Stimulated activated CD8-positive, alpha-beta memory T cell treated with anti-CD3 and anti-CD28 coated beads, Interleukin-7, amount 100 ng/mL, for 1 hour (primary cell): Measurements from ENCODE around the gene ZIC4.

Experiments
- DNase-seq, 2 donors: peaks; one replicate each; pipeline ENCODE4 v3.0.0-alpha.2; 2020; ENCODE audit warnings: low read depth in 2 of 2

Gene ZIC4

GRCh38 chr3:147390589-147391569 lies 15.5 kb downstream of the ZIC4 start:
- DNase-seq, result no peak

- no peak for DNase-seq
Measured at GRCh38 chr3:147389717-147390116, 16.6 kb downstream of the ZIC4 start.

GRCh38 chr3:147388700-147389580 lies 17.4 kb downstream of the ZIC4 start:
- no peak for DNase-seq

- no peak for DNase-seq
Measured at GRCh38 chr3:147387885-147388699, 18.3 kb downstream of the ZIC4 start.

- DNase-seq, result no peak
Measured at GRCh38 chr3:147387291-147387884, 19.0 kb downstream of the ZIC4 start.

- DNase-seq, result no peak
Measured at GRCh38 chr3:147385059-147386012, 21.0 kb downstream of the ZIC4 start.

GRCh38 chr3:147384210-147385058 lies 21.9 kb downstream of the ZIC4 start:
- no peak for DNase-seq

GRCh38 chr3:147383617-147384016 lies 22.7 kb downstream of the ZIC4 start:
- no peak for DNase-seq

GRCh38 chr3:147381596-147381995 lies 24.7 kb downstream of the ZIC4 start:
- DNase-seq, result no peak

- DNase-seq, result no peak
Measured at GRCh38 chr3:147380977-147381376, 25.4 kb downstream of the ZIC4 start.

GRCh38 chr3:147380387-147380951 lies 25.9 kb downstream of the ZIC4 start:
- DNase-seq, result no peak

GRCh38 chr3:147379651-147380050 lies 26.7 kb downstream of the ZIC4 start:
- DNase-seq, result no peak

- DNase-seq, result no peak
Measured at GRCh38 chr3:147377412-147378367, 28.7 kb downstream of the ZIC4 start.

- no peak for DNase-seq
Measured at GRCh38 chr3:147373301-147373700, 33.0 kb downstream of the ZIC4 start.

GRCh38 chr3:147372525-147373027 lies 33.8 kb downstream of the ZIC4 start:
- no peak for DNase-seq

GRCh38 chr3:147371771-147372340 lies 34.5 kb downstream of the ZIC4 start:
- no peak for DNase-seq

- no peak for DNase-seq
Measured at GRCh38 chr3:147371140-147371539, 35.2 kb downstream of the ZIC4 start.
